Ovary (tissue), 9 donors: Measurements from ENCODE around the gene POU6F2. TPM values are rescaled to one million over a fixed set of nuclear protein-coding genes. Genes with fewer than 3 reads are reported as not detected.

Experiments
- DNase-seq, 5 donors: peaks; one replicate each; pipeline ENCODE4 v3.0.0-alpha.2; 2019 to 2020
- H3K27ac ChIP-seq, 2 donors: fragments of 200-600 bp; one replicate each; pipeline versions ENCODE4 v1.5.1 to v1.8.0; 2019 to 2022
- H3K27me3 ChIP-seq: fragments of 200-600 bp; one replicate; pipeline ENCODE4 v1.8.0; 2022
- H3K36me3 ChIP-seq: fragments of 200-600 bp; sonication (generic); one replicate; pipeline ENCODE4 v1.5.1; 2019
- H3K4me1 ChIP-seq: one replicate; pipeline ENCODE4 v1.8.1; 2013; ENCODE audit warnings: mild to moderate bottlenecking, moderate library complexity; ENCODE audit not compliant: insufficient read depth
- H3K4me3 ChIP-seq: fragments of 200-600 bp; sonication (generic); one replicate; pipeline ENCODE4 v1.5.1; 2017
- H3K9me3 ChIP-seq, 2 donors: fragments of 200-600 bp in 1 of 2; sonication (generic) in 1 of 2; one replicate each; pipeline versions ENCODE4 v1.5.1 to v1.8.1; 2013 to 2019; ENCODE audit warnings: mild to moderate bottlenecking in 1 of 2, moderate library complexity in 1 of 2
- EP300 ChIP-seq: sonication (generic); formaldehyde crosslinking; IDR thresholded peaks from one replicate; pipeline ENCODE4 v1.6.1; 2017; ENCODE audit warnings: antibody characterized with exemption
- POLR2A ChIP-seq: fragments of 450-650 bp; IDR thresholded peaks from one replicate; pipeline ENCODE4 v1.6.1; 2017; ENCODE audit warnings: antibody characterized with exemption, mild to moderate bottlenecking, moderate library complexity
- WGBS, 3 donors: extraction: QIAGEN DNeasy Blood & Tissue Kit in 1 of 3; methylation state at CpG; one replicate each; pipeline versions ENCODE4 v1.1.5 to v1.1.7; 2013 to 2017; 5-methylcytosine and 5-hydroxymethylcytosine counted together
- intact Hi-C, 4 donors: fragments of 100-400 bp; cut with DNase I; formaldehyde crosslinking; loops; one replicate each; pipeline versions ENCODE4 v1.11.0 to v1.15.1; 2022 to 2023
- polyA plus RNA-seq, 2 donors: library from polyadenylated mRNA; stranded (reverse); fragments of 200-250 nt in 1 of 2; fragments of 350-450 nt in 1 of 2; fragmentation: Illumina TruSeq in 1 of 2; extraction: RNeasy Lipid Tissue Mini Kit (QIAGEN cat#74804) in 1 of 2; gene quantifications; one replicate each; pipeline ENCODE4 v1.2.3, GENCODE V29; 2013 to 2014
- small RNA-seq: library from RNA; depleted of rRNA; stranded (forward); fragments of <200 nt; gene quantifications from one replicate; pipeline ENCODE3, GENCODE V24; 2016
- total RNA-seq, 7 donors: library from RNA; depleted of rRNA in 2 of 7; stranded (reverse); fragments of >200 nt in 2 of 7; fragmentation: NEBNext Ultra II Directional in 3 of 7; extraction: Animal tissue kit (Norgen Biotek cat#: 25700) in 3 of 7; gene quantifications; one replicate each; pipeline versions ENCODE4 v1.1.0 to v1.2.4, GENCODE V29; 2016 to 2023
- TF ChIP-seq, protein P1 (sequence below), 3 donors: fragments of 450-650 bp in 2 of 3; fragments of 200-600 bp in 1 of 3; IDR thresholded peaks; one replicate each; pipeline versions ENCODE4 v1.5.1 to v1.8.0; 2016 to 2022; ENCODE audit warnings: antibody characterized with exemption in 3 of 3, mild to moderate bottlenecking in 1 of 3
- donor health status: DM: no; HTN: no; CAD: no; lungs with moderate emphysema.
- donor health status: DM: no; HTN: no; CAD: no.
- donor health status: Bipolar disorder and iron deficiency.
- donor health status: DM: yes; HTN: yes; CAD: no.
- donor health status: DM: no; HTN: no; CAD: no.
- donor health status: DM: yes; HTN: yes; CAD: no.

Gene POU6F2
- total and polyA plus RNA-seq, 9 donors = 0.17 to 2.0 (median 0.61) TPM

DNA sequence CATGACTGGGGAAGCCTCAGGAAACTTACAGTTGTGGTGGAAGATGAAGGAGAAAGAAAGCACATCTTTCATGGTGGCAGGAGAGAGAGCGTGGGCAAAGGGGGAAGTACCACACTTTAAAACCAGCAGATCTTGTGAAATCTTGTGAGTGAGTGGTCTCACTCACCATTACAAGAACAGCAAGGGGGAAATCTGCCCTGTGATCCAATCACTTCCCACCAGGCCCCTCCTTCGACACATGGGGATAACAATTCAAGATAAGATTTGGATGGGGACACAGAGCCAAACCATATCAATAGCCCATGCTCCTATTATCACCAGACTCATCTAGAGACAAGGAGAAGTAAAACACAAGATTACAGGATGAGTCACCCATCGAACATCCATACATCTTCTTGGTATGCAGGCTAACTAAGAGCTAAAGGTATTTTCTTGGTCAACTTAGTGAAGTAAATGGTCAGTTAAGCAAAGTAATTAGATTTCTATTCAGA is 533.2 kb downstream of the POU6F2 start:
- Histone ChIP-seq H3K4me1 (no peaks in the 10 kb centered on the region), H3K27me3 (no peaks in the 10 kb centered on the region), H3K36me3 (no peaks in the 10 kb centered on the region), H3K9me3 (no peaks in the 10 kb centered on the region), H3K4me3 (no peak overlapping the region), H3K27ac (no peak overlapping the region)
- DNase-seq = no peak
- no peak for TF ChIP-seq POLR2A
- TF ChIP-seq EP300 = no peak
- TF ChIP-seq, protein P1, sequence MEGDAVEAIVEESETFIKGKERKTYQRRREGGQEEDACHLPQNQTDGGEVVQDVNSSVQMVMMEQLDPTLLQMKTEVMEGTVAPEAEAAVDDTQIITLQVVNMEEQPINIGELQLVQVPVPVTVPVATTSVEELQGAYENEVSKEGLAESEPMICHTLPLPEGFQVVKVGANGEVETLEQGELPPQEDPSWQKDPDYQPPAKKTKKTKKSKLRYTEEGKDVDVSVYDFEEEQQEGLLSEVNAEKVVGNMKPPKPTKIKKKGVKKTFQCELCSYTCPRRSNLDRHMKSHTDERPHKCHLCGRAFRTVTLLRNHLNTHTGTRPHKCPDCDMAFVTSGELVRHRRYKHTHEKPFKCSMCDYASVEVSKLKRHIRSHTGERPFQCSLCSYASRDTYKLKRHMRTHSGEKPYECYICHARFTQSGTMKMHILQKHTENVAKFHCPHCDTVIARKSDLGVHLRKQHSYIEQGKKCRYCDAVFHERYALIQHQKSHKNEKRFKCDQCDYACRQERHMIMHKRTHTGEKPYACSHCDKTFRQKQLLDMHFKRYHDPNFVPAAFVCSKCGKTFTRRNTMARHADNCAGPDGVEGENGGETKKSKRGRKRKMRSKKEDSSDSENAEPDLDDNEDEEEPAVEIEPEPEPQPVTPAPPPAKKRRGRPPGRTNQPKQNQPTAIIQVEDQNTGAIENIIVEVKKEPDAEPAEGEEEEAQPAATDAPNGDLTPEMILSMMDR (IDR thresholded peaks at IDR 0.05) = no peak
- 90 to 94% (median 93%) methylated on average over 3 of the region's 3 CpGs for WGBS, 3 donors
- intact Hi-C loops = loop anchor here in 1 of 4 donors (10.0 kb wide), 1 partner anchor 716 kb away; no protein-coding TSS in a partner anchor

DNA sequence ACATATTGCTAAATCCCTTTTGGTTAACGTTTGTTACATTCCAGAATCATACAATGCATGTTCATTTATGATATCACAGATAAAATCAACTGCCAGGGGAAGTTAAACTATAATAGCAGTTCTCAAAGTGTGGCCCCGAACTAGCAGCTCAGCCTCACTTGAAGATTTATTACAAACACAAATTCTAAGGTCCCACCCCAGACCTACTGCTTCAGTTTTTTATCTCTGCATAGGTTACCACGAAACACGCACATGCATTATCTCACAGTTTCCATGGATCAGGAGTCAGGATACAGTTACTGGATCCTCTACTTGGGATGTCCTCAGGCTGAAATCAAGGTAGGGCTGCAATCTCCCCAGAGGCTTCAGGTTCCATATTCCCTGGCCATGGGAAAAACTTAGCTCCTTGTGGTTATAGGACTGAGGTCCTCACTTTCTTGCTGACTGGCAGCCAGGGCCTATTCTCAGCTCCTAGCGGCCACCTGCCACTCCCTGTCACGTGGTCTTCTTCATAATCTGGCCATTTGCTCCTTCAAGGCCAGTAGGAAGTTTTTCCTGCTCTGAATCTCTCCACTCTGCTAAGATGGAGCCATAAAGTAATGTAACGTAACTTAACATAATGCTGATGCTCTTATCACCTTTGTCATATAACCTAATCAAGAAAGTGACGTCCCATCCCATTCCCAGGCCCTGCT is 538.0 kb downstream of the POU6F2 start:
- no peaks in the 10 kb centered on the region for H3K36me3 ChIP-seq
- intact Hi-C loops = loop anchor here in 2 of 4 donors (5.0 to 10.0 kb wide), 3 partner anchors 718 to 1118 kb away; no protein-coding TSS in a partner anchor
- no peaks in the 10 kb centered on the region for H3K9me3 ChIP-seq
- DNase-seq = no peak
- no peaks in the 10 kb centered on the region for H3K4me1 ChIP-seq
- H3K27ac ChIP-seq = no peak overlapping the region
- no peaks in the 10 kb centered on the region for H3K27me3 ChIP-seq
- 76 to 83% (median 77%) methylated on average over 8 of the region's 8 CpGs for WGBS, 3 donors
- H3K4me3 ChIP-seq = no peak overlapping the region
- TF ChIP-seq, protein P1 (IDR thresholded peaks at IDR 0.05) = no peak
- TF ChIP-seq EP300 = no peak

DNA sequence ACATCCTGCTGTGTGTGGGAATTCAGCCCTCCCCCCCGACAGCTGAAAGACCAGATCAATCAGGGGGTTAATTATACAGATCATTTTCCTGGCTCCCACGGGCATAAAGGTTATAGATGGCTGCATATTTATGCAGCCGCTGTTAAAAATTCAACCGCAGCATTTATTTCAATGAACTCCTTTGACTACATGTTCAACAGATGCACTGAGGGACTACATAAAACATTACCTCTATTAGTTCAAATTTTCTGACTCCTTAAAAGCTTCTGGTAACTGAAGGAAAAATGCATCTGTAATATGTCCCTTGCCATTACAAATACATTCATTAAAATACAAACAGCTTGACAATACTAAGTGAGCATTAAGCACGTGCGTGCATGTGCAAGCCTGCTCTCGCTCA is 538.8 kb downstream of the POU6F2 start:
- TF ChIP-seq EP300 (no peak), POLR2A (no peak)
- TF ChIP-seq, protein P1 (IDR thresholded peaks at IDR 0.05) = no peak
- Histone ChIP-seq H3K36me3 (no peaks in the 10 kb centered on the region), H3K4me3 (no peak overlapping the region), H3K27ac (no peak overlapping the region), H3K4me1 (no peaks in the 10 kb centered on the region), H3K27me3 (no peaks in the 10 kb centered on the region), H3K9me3 (no peaks in the 10 kb centered on the region)
- intact Hi-C loops = loop anchor here in 2 of 4 donors (5.0 to 10.0 kb wide), 3 partner anchors 719 to 1119 kb away; no protein-coding TSS in a partner anchor
- 72 to 82% (median 75%) methylated on average over 7 of the region's 7 CpGs for WGBS, 3 donors
- DNase-seq = no peak

DNA sequence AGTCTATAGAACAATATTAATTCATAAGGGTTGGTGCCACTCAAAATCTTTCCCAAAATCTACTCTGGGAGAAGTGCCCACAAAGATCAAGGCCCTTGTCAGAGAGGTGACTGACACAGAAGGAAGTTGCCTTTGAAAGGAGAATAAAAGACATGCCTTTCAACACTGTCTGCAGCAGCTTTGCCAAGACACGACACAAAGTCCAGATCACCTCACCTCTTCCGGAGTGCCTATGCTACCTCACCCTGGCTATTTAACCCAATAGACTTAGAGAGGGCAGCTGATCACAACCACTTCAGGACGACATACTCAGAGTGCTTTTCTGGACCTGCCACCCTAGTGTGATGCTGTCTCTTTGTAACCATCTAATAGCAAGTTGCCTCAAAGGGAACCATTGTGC is 539.5 kb downstream of the POU6F2 start:
- 70 to 83% (median 81%) methylated on average over 3 of the region's 3 CpGs for WGBS, 3 donors
- TF ChIP-seq, protein P1 (IDR thresholded peaks at IDR 0.05) = no peak
- TF ChIP-seq EP300 = no peak
- TF ChIP-seq POLR2A = no peak
- Histone ChIP-seq H3K9me3 (no peaks in the 10 kb centered on the region), H3K27me3 (no peaks in the 10 kb centered on the region), H3K36me3 (no peaks in the 10 kb centered on the region), H3K4me1 (no peaks in the 10 kb centered on the region), H3K4me3 (no peak overlapping the region), H3K27ac (no peak overlapping the region)
- intact Hi-C loops = loop anchor here in 2 of 4 donors (5.0 to 10.0 kb wide), 3 partner anchors 720 to 1120 kb away; no protein-coding TSS in a partner anchor
- DNase-seq = no peak

Small RNAs within 50 kb of the gene (small RNA-seq; reads per million reads assigned to genes)
- gene SNORA20B = 0.35 reads per million

Other genes with a start within 250 kb of the POU6F2 start
- 10 to 100 TPM; 32.1 to 77.0 (median 57.2) TPM for gene VPS41, start 68.7 kb upstream of the POU6F2 start, total RNA-seq
- gene VPS41, start 68.7 kb upstream of the POU6F2 start, polyA plus RNA-seq = 10 to 100 TPM; 17.3 to 67.6 TPM